Measurements from ENCODE around the gene ARHGAP42.
"Not testable (repeated sequence)": the region's sequence is repeated elsewhere in the genome, so short reads cannot be mapped to it uniquely, and the experiment has no call there.

The ARHGAP42 gene

GRCh38 chr11:100731471-100731870 is 44.4 kb downstream of the ARHGAP42 start:
- no peak overlapping the region for H3K4me3 ChIP-seq (ENCODE audit: low read length)
- peaks cover 44% of the 10 kb centered on the region for H3K4me1 ChIP-seq (ENCODE audit: control insufficient read depth, low read depth, low read length)
- no peak overlapping the region for H3K27ac ChIP-seq (ENCODE audit: low read length)
- H3K27me3 ChIP-seq (ENCODE audit: control insufficient read depth, insufficient read depth, low read length), result no peaks in the 10 kb centered on the region
- H3K9me3 ChIP-seq (ENCODE audit: control insufficient read depth, low read depth, low read length), result no peaks in the 10 kb centered on the region
- no peaks in the 10 kb centered on the region for H3K36me3 ChIP-seq (ENCODE audit: control insufficient read depth, low read depth, low read length)
- no peak overlapping the region for H3K9ac ChIP-seq (ENCODE audit: low read length)

- Histone ChIP-seq H3K27me3 (ENCODE audit: control insufficient read depth, insufficient read depth, low read length) (no peaks in the 10 kb centered on the region), H3K4me1 (ENCODE audit: control insufficient read depth, low read depth, low read length) (peaks cover 34% of the 10 kb centered on the region), H3K4me3 (ENCODE audit: low read length) (no peak overlapping the region), H3K36me3 (ENCODE audit: control insufficient read depth, low read depth, low read length) (no peaks in the 10 kb centered on the region), H3K9ac (ENCODE audit: low read length) (no peak overlapping the region), H3K27ac (ENCODE audit: low read length) (no peak overlapping the region), H3K9me3 (ENCODE audit: control insufficient read depth, low read depth, low read length) (no peaks in the 10 kb centered on the region)
Measured at GRCh38 chr11:100732949-100733348, 45.9 kb downstream of the ARHGAP42 start.

- Histone ChIP-seq H3K27ac (ENCODE audit: low read length) (no peak overlapping the region), H3K4me1 (ENCODE audit: control insufficient read depth, low read depth, low read length) (peaks cover 47% of the 10 kb centered on the region), H3K36me3 (ENCODE audit: control insufficient read depth, low read depth, low read length) (no peaks in the 10 kb centered on the region), H3K4me3 (ENCODE audit: low read length) (no peak overlapping the region), H3K9me3 (ENCODE audit: control insufficient read depth, low read depth, low read length) (no peaks in the 10 kb centered on the region), H3K27me3 (ENCODE audit: control insufficient read depth, insufficient read depth, low read length) (no peaks in the 10 kb centered on the region), H3K9ac (ENCODE audit: low read length) (no peak overlapping the region)
Measured at GRCh38 chr11:100734743-100735527, 47.8 kb downstream of the ARHGAP42 start.

GRCh38 chr11:100735949-100736675 is 49.0 kb downstream of the ARHGAP42 start:
- peaks cover 50% of the 10 kb centered on the region for H3K4me1 ChIP-seq (ENCODE audit: control insufficient read depth, low read depth, low read length)
- H3K27ac ChIP-seq (ENCODE audit: low read length), result no peak overlapping the region
- no peaks in the 10 kb centered on the region for H3K27me3 ChIP-seq (ENCODE audit: control insufficient read depth, insufficient read depth, low read length)

GRCh38 chr11:100738701-100739270 is 51.7 kb downstream of the ARHGAP42 start:
- no peaks in the 10 kb centered on the region for H3K36me3 ChIP-seq (ENCODE audit: control insufficient read depth, low read depth, low read length)
- no peak overlapping the region for H3K4me3 ChIP-seq (ENCODE audit: low read length)
- no peaks in the 10 kb centered on the region for H3K27me3 ChIP-seq (ENCODE audit: control insufficient read depth, insufficient read depth, low read length)
- peak overlapping the region; percentile 3 for H3K9ac ChIP-seq (ENCODE audit: low read length)
- peaks cover 77% of the 10 kb centered on the region for H3K4me1 ChIP-seq (ENCODE audit: control insufficient read depth, low read depth, low read length)
- H3K9me3 ChIP-seq (ENCODE audit: control insufficient read depth, low read depth, low read length), result no peaks in the 10 kb centered on the region
- peak overlapping the region; percentile 42 for H3K27ac ChIP-seq (ENCODE audit: low read length)

More at GRCh38 chr11:100735949-100736675, 49.0 kb downstream of the ARHGAP42 start:
- Histone ChIP-seq H3K9me3 (ENCODE audit: control insufficient read depth, low read depth, low read length) (no peaks in the 10 kb centered on the region), H3K9ac (ENCODE audit: low read length) (no peak overlapping the region), H3K4me3 (ENCODE audit: low read length) (no peak overlapping the region), H3K36me3 (ENCODE audit: control insufficient read depth, low read depth, low read length) (no peaks in the 10 kb centered on the region)

- Histone ChIP-seq H3K27me3 (ENCODE audit: control insufficient read depth, insufficient read depth, low read length) (no peaks in the 10 kb centered on the region), H3K9ac (ENCODE audit: low read length) (no peak overlapping the region), H3K36me3 (ENCODE audit: control insufficient read depth, low read depth, low read length) (no peaks in the 10 kb centered on the region), H3K27ac (ENCODE audit: low read length) (no peak overlapping the region), H3K9me3 (ENCODE audit: control insufficient read depth, low read depth, low read length) (no peaks in the 10 kb centered on the region), H3K4me3 (ENCODE audit: low read length) (no peak overlapping the region), H3K4me1 (ENCODE audit: control insufficient read depth, low read depth, low read length) (peaks cover 77% of the 10 kb centered on the region)
Measured at GRCh38 chr11:100739666-100740065, 52.6 kb downstream of the ARHGAP42 start.

- Histone ChIP-seq H3K27ac (ENCODE audit: low read length) (no peak overlapping the region), H3K36me3 (ENCODE audit: control insufficient read depth, low read depth, low read length) (no peaks in the 10 kb centered on the region), H3K4me1 (ENCODE audit: control insufficient read depth, low read depth, low read length) (peaks cover 70% of the 10 kb centered on the region), H3K9ac (ENCODE audit: low read length) (no peak overlapping the region), H3K4me3 (ENCODE audit: low read length) (no peak overlapping the region), H3K9me3 (ENCODE audit: control insufficient read depth, low read depth, low read length) (no peaks in the 10 kb centered on the region), H3K27me3 (ENCODE audit: control insufficient read depth, insufficient read depth, low read length) (no peaks in the 10 kb centered on the region)
Measured at GRCh38 chr11:100740440-100740839, 53.4 kb downstream of the ARHGAP42 start.

GRCh38 chr11:100741866-100742625 is 55.0 kb downstream of the ARHGAP42 start:
- Histone ChIP-seq H3K36me3 (ENCODE audit: control insufficient read depth, low read depth, low read length) (no peaks in the 10 kb centered on the region), H3K9me3 (ENCODE audit: control insufficient read depth, low read depth, low read length) (no peaks in the 10 kb centered on the region), H3K9ac (ENCODE audit: low read length) (no peak overlapping the region), H3K4me1 (ENCODE audit: control insufficient read depth, low read depth, low read length) (peaks cover 60% of the 10 kb centered on the region), H3K27me3 (ENCODE audit: control insufficient read depth, insufficient read depth, low read length) (no peaks in the 10 kb centered on the region), H3K27ac (ENCODE audit: low read length) (peak overlapping the region; percentile 30), H3K4me3 (ENCODE audit: low read length) (no peak overlapping the region)

- Histone ChIP-seq H3K4me1 (ENCODE audit: control insufficient read depth, low read depth, low read length) (peaks cover 44% of the 10 kb centered on the region), H3K9ac (ENCODE audit: low read length) (no peak overlapping the region), H3K4me3 (ENCODE audit: low read length) (no peak overlapping the region), H3K27me3 (ENCODE audit: control insufficient read depth, insufficient read depth, low read length) (no peaks in the 10 kb centered on the region), H3K9me3 (ENCODE audit: control insufficient read depth, low read depth, low read length) (no peaks in the 10 kb centered on the region), H3K27ac (ENCODE audit: low read length) (no peak overlapping the region), H3K36me3 (ENCODE audit: control insufficient read depth, low read depth, low read length) (no peaks in the 10 kb centered on the region)
Measured at GRCh38 chr11:100746448-100746847, 59.4 kb downstream of the ARHGAP42 start.

- H3K36me3 ChIP-seq (ENCODE audit: control insufficient read depth, low read depth, low read length), result no peaks in the 10 kb centered on the region
- no peak overlapping the region for H3K27ac ChIP-seq (ENCODE audit: low read length)
- H3K27me3 ChIP-seq (ENCODE audit: control insufficient read depth, insufficient read depth, low read length), result no peaks in the 10 kb centered on the region
- no peak overlapping the region for H3K4me3 ChIP-seq (ENCODE audit: low read length)
- H3K9me3 ChIP-seq (ENCODE audit: control insufficient read depth, low read depth, low read length), result no peaks in the 10 kb centered on the region
- peaks cover 36% of the 10 kb centered on the region for H3K4me1 ChIP-seq (ENCODE audit: control insufficient read depth, low read depth, low read length)
- no peak overlapping the region for H3K9ac ChIP-seq (ENCODE audit: low read length)
Measured at GRCh38 chr11:100748153-100748552, 61.1 kb downstream of the ARHGAP42 start.

- H3K4me1 ChIP-seq (ENCODE audit: control insufficient read depth, low read depth, low read length), result peaks cover 38% of the 10 kb centered on the region
- H3K4me3 ChIP-seq (ENCODE audit: low read length); H3K27ac ChIP-seq (ENCODE audit: low read length); H3K9me3 ChIP-seq (ENCODE audit: control insufficient read depth, low read depth, low read length); H3K36me3 ChIP-seq (ENCODE audit: control insufficient read depth, low read depth, low read length); H3K27me3 ChIP-seq (ENCODE audit: control insufficient read depth, insufficient read depth, low read length); H3K9ac ChIP-seq (ENCODE audit: low read length): not testable (repeated sequence)
Measured at GRCh38 chr11:100749887-100750565, 62.9 kb downstream of the ARHGAP42 start.

Measured in iPS-18a (cell line).